Measurements from ENCODE around the gene KIAA1614.

KIAA1614 gene

DNA sequence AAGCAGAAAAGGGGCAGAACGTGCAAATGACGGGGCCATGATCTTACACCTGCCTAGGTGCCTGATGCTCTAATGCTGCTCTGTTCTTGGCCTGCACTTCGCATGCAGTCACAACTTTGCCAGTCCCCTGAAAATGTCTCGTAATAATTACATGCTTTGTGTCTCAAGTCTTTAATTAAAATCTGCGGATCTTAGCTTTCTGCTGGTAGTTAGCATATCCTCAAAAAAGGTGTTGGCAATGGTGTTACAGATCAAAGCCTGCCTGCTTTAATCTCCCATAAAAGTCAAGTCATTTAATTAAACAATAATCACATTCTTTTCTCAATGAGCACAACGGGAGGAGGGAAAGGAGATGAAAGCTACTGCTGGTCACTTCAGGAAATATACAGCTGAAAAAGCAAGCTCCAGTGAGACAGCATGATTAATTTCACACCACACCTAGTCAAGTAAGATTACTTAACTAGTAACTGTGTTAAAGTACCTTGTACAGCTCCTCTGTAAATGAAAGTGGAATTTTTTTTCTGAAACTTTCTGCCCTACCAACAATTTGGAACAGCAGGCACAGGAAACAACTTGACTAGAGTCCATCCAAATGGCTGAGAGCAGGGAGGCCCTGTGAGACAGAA, 64.1 kb downstream of the KIAA1614 start:
- DNase-seq, result no peak
- Histone ChIP-seq H3K4me3 (ENCODE audit: low read depth, low read length) (no peak overlapping the region), H3K9me3 (ENCODE audit: severe bottlenecking) (no peaks in the 10 kb centered on the region), H3K27me3 (ENCODE audit: insufficient read depth, low read depth, severe bottlenecking) (no peaks in the 10 kb centered on the region), H3K36me3 (0 out of 2 replicates have a peak, but pooled peaks cover 2% of the 10 kb centered on the region), H3K27ac (no peak overlapping the region)
- TF ChIP-seq, protein P1, sequence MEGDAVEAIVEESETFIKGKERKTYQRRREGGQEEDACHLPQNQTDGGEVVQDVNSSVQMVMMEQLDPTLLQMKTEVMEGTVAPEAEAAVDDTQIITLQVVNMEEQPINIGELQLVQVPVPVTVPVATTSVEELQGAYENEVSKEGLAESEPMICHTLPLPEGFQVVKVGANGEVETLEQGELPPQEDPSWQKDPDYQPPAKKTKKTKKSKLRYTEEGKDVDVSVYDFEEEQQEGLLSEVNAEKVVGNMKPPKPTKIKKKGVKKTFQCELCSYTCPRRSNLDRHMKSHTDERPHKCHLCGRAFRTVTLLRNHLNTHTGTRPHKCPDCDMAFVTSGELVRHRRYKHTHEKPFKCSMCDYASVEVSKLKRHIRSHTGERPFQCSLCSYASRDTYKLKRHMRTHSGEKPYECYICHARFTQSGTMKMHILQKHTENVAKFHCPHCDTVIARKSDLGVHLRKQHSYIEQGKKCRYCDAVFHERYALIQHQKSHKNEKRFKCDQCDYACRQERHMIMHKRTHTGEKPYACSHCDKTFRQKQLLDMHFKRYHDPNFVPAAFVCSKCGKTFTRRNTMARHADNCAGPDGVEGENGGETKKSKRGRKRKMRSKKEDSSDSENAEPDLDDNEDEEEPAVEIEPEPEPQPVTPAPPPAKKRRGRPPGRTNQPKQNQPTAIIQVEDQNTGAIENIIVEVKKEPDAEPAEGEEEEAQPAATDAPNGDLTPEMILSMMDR (IDR thresholded peaks at IDR 0.05; ENCODE audit: low read depth, low read length), result no peak

DNA sequence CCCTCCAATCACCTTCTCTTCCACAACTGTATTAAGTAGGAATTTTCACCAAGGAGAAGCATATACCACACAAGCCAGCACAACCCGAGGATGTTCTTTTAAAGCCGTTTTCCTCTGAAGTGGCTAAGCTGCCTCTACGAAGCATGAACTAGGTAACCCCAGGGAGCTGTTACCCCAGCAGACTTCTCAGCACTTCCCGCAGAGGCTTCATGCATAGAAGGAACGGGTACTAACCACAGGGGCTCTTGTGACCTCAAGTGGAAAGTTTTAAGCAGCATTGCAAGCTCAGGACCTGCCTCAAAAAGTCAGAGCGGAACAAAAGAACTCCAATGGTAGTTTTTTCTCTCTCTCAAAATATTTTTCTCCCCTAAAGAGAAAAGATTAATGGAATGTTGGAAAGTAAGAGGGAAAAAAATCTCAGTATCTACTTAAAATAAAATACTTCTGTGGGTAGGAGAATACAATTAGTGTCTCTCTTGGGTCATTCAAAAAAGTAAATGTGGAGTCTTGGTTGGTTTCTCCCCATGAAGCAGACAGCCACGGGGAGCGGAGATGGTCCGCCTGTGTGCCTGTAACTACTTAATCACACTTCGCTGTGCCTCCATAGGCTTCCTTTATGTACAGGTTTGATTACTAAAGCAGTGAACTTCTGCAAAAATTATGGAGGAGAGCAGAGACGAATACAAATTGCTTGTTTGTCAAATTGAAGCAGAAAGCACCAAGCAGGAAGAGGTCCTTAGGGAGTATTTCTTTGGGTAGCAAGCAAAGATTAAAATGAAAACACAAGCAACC, 69.1 kb downstream of the KIAA1614 start:
- TF ChIP-seq, protein P1 (IDR thresholded peaks at IDR 0.05; ENCODE audit: low read depth, low read length), result no peak
- Histone ChIP-seq H3K36me3 (no peaks in the 10 kb centered on the region), H3K27me3 (ENCODE audit: insufficient read depth, low read depth, severe bottlenecking) (no peaks in the 10 kb centered on the region), H3K4me3 (ENCODE audit: low read depth, low read length) (no peak overlapping the region), H3K27ac (no peak overlapping the region), H3K9me3 (ENCODE audit: severe bottlenecking) (no peaks in the 10 kb centered on the region)
- no peak for DNase-seq

DNA sequence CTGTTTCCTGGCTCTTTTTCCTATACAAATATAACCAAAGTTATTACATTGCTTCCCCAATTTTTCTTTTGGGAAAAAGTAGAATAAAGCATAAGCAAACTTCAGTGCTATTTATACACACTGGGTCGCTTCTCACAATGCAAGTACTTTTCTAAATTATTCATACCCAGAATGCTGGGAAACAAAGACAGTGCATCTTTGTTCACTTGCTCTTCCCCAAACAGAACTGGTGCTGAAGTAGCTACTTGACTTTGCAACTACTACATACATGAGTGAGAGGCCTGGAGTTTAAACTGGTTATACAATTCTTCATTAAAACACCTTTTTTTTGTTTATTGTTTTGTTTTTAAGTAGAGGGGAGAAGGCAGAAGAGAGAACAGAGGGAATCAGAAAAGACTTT, 69.7 kb downstream of the KIAA1614 start:
- no peaks in the 10 kb centered on the region for H3K9me3 ChIP-seq (ENCODE audit: severe bottlenecking)
- TF ChIP-seq, protein P1 (IDR thresholded peaks at IDR 0.05; ENCODE audit: low read depth, low read length), result no peak
- no peaks in the 10 kb centered on the region for H3K36me3 ChIP-seq
- no peak for DNase-seq
- H3K27ac ChIP-seq, result no peak overlapping the region
- no peaks in the 10 kb centered on the region for H3K27me3 ChIP-seq (ENCODE audit: insufficient read depth, low read depth, severe bottlenecking)
- H3K4me3 ChIP-seq (ENCODE audit: low read depth, low read length), result no peak overlapping the region

DNA sequence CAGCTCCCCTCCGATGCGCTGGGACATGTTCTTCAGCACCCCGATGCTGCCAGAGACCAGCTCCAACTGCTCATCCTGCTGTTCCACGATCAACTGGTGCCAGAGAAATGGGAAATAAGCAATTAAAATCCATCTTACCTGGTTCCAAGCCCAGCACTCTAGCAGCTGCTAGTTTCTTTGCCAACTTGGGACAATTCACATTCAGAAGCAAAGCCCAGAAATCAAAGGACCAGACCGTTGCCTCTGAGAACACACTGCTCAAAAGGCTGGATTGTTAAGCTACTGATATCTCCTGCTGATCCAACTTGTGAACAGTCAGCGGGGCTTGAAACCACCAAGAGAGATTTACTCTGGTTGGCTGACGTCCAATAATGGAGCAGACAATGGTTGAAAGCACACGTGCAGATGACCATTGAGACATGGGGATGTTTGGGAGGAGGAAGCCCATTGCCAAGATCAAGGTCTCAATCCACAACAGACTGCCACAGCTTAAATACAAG, 75.6 kb downstream of the KIAA1614 start:
- no peak for DNase-seq
- Histone ChIP-seq H3K9me3 (ENCODE audit: severe bottlenecking) (no peaks in the 10 kb centered on the region), H3K27me3 (ENCODE audit: insufficient read depth, low read depth, severe bottlenecking) (no peaks in the 10 kb centered on the region), H3K36me3 (no peaks in the 10 kb centered on the region), H3K27ac (no peak overlapping the region), H3K4me3 (ENCODE audit: low read depth, low read length) (no peak overlapping the region)
- TF ChIP-seq, protein P1 (IDR thresholded peaks at IDR 0.05; ENCODE audit: low read depth, low read length), result no peak

DNA sequence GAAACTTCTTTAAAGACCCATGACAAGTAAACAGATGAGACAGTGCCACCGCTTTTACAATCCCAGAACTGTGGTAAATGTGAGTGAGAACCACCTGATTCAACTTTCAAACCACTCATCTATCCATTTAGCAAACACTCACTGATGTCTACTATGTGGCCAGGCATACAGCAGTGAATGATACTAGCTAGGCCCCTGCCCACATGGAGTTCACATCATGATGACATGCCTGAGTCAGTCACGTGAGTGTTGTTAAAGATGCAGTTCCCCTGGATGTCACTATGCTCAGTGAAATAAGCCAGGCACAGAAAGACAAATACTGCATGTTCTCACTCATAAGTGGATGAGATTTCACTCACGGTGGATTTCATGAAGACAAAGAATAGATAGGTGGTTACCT, 81.6 kb downstream of the KIAA1614 start:
- no peak for DNase-seq

More for the DNA sequence above, 81.6 kb downstream of the KIAA1614 start:
- no peak overlapping the region for H3K4me3 ChIP-seq (ENCODE audit: low read depth, low read length)
- no peaks in the 10 kb centered on the region for H3K27me3 ChIP-seq (ENCODE audit: insufficient read depth, low read depth, severe bottlenecking)
- no peaks in the 10 kb centered on the region; the same call in 1 of the 2 replicates for H3K36me3 ChIP-seq
- TF ChIP-seq, protein P1 (IDR thresholded peaks at IDR 0.05; ENCODE audit: low read depth, low read length), result no peak
- H3K27ac ChIP-seq, result no peak overlapping the region
- no peaks in the 10 kb centered on the region for H3K9me3 ChIP-seq (ENCODE audit: severe bottlenecking)

All from WERI-Rb-1 (cell line).